ENCODE results near the gene EED.

DNA sequence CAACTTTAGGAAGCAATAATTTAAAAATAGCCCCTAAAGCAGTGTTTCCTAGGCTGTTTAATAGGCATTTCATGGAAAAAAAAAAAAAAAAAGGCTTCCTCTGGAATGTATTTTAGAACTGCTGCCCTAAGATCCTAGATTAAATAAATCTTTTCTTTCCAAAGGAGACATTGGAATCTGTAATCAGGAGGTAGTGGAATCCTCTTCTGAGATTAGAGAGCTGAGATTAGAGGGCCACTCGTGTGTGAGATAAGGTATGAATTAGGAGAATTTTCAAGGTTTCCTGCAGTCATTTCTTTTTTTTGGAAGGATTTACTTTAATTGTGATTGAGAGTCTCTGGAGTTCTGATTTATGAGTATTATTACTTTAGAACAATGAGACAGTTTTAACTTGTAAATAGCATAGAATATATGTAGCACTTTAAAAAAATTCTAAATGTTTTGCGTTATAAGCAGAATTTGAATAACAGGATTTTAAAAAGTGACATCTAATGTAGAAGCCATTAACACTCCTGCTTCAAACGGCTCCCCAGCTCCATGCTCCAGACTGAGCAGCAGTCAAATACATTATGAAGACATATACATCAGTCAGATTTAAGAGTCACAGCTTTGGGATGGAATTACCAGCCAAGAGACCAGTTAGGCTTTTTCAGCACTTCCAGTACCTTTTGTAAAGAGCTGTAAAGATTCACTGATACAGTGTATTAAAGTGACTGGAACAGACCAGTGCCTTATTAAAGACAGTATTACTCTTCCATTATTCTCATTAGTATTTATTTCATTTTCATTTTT is 5.0 kb downstream of the EED start:
- TF ChIP-seq CTCF (IDR thresholded peaks at IDR 0.05; ENCODE audit: low read depth, low read length) (no peak), EZH2phosphoT487 (IDR thresholded peaks at IDR 0.05; ENCODE audit: low read depth) (no peak)

Measured in OCI-LY3 (cell line).